ENCODE data around the gene ZSWIM2.
A peak's percentile ranks its signal among the peaks of the same experiment; 100 is the strongest.
"Not testable (repeated sequence)": the region's sequence is repeated elsewhere in the genome, so short reads cannot be mapped to it uniquely, and the experiment has no call there.

ZSWIM2 gene, protein sequence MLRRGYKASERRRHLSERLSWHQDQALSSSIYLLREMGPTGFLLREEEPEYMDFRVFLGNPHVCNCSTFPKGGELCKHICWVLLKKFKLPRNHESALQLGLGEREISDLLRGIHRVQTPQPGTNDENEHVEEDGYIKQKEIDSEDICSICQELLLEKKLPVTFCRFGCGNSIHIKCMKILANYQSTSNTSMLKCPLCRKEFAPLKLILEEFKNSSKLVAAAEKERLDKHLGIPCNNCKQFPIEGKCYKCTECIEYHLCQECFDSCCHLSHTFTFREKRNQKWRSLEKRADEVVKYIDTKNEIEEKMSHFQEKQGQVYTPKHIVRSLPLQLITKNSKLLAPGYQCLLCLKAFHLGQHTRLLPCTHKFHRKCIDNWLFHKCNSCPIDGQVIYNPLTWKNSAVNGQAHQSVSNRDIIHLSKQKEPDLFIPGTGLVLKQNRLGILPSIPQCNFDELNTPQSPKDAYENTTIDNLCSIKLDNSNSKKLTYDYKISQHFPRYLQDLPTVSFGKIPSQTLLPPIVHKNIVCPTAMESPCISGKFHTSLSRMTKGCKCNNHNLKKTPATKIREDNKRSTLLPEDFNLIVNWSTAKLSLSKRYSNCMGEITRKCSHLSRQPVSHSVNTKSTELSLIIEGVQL
- long read RNA-seq, donor 1 = 0 reads
- long read RNA-seq, donor 2 = 0 reads
- long read RNA-seq, donor 3 = 0 reads
- long read RNA-seq, donor 4 = 0 reads
- long read RNA-seq, donor 5 = 0 reads
- long read RNA-seq, donor 6 = 0 reads
- long read RNA-seq, donor 7 = 0 reads
- long read RNA-seq, donor 8 = 0 reads

GRCh38 chr2:186848873-186849578, at the start of gene ZSWIM2:
Gene ZSWIM2, minus strand, starts transcription at chr2:186849170. Its CDS starts 40 bp downstream, at chr2:186849130.
- peak; percentile 67 for DNase-seq

- not testable (repeated sequence) for DNase-seq
Measured at GRCh38 chr2:186896220-186896619, 47.2 kb upstream of the ZSWIM2 start.

GRCh38 chr2:186895451-186895850, 46.5 kb upstream of the ZSWIM2 start:
- no peak for DNase-seq

DNA sequence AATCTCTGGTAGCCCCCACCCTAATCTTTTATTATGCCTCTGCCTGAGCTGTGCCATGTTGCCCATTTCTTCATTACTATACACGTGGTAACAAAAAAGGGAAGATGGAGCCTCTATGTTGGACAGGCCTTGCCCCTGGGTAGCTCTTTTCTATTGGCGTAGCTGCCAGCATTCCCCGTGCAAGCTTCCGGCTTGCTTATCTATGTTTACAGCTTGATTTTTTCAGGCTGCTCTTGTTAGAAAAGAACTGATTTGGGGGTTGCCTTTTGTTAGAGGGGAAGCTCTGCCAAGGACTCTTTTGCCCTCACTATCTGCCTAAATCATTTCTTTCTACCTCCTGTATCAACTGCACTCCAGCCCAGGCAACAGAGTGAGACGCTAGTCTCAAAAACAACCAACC, 45.5 kb upstream of the ZSWIM2 start:
- DNase-seq = no peak

GRCh38 chr2:186892821-186893220, 43.9 kb upstream of the ZSWIM2 start:
- no peak for DNase-seq

- no peak for DNase-seq
Measured at GRCh38 chr2:186891185-186891621, 42.2 kb upstream of the ZSWIM2 start.

GRCh38 chr2:186889101-186889879, 40.3 kb upstream of the ZSWIM2 start:
- no peak for DNase-seq

- DNase-seq = no peak
Measured at GRCh38 chr2:186887107-186888090, 38.4 kb upstream of the ZSWIM2 start.

- DNase-seq = no peak
Measured at GRCh38 chr2:186884587-186884986, 35.6 kb upstream of the ZSWIM2 start.

DNA sequence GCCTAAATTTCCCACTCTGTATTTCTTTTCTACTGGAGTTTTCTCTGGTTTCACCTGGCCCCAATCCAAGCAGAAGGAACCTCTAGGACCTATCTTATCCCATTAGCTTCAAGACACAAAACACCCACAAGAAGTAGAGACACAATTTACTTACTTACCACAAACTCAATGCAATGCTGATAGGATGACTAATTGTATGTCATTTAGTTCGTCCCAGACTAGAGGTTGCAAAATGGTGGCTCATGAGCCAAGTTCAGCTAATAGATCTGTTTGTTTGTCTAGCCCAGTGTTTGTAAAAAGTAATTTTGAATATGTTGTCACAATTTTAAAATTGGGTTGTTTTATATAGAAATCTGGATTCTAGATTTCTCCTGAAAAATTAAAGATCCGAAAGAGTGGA, 34.7 kb upstream of the ZSWIM2 start:
- DNase-seq = no peak

DNA sequence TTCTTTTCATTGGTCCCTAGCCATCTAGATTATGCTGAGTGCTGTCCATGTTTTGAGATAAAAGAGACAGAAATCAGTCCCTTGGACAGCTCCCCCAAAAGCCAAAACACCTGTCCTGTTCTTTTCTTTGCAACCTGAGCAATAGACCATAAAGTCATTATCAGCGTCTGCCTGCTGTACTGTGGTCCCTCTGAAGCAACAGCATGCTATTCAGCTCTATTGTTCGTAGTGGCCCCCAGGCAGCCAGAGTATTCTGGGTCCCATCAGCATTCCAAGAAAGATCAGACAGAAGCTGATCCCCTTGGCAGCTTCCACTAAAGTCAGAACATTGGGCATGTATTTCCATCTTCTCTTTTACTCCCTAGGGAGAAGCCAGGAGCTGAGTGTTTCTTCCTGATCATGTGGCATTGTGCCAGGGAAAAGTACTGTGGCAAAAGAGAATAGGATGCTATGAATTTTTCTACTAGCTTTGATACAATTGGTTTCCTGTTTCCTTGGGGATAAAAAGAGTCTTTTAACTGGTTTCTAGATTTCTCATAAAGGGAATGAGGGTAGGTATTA, 33.6 kb upstream of the ZSWIM2 start:
- DNase-seq = no peak

- DNase-seq = no peak
Measured at GRCh38 chr2:186881660-186882059, 32.7 kb upstream of the ZSWIM2 start.

- no peak for DNase-seq
Measured at GRCh38 chr2:186879312-186879711, 30.3 kb upstream of the ZSWIM2 start.

DNA sequence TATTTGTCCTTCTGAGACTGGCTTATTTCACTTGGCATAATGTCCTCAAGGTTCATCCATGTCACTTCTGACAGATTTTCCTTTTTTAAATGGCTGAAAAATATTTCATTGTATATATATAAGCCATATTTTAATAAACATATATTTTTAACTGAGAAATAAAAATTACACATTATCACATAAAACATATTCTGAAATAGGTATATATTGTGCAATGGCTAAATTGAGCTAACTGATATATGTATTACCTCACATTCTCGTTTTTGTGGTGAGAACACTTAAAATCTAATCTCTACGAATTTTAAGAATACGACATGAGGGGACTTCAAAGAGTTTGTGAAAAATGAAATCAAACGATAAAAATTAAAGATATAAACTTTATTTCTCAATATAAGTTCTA, 25.7 kb upstream of the ZSWIM2 start:
- DNase-seq = no peak

GRCh38 chr2:186871881-186872280, 22.9 kb upstream of the ZSWIM2 start:
- DNase-seq = no peak

GRCh38 chr2:186868344-186868743, 19.4 kb upstream of the ZSWIM2 start:
- DNase-seq = no peak

DNA sequence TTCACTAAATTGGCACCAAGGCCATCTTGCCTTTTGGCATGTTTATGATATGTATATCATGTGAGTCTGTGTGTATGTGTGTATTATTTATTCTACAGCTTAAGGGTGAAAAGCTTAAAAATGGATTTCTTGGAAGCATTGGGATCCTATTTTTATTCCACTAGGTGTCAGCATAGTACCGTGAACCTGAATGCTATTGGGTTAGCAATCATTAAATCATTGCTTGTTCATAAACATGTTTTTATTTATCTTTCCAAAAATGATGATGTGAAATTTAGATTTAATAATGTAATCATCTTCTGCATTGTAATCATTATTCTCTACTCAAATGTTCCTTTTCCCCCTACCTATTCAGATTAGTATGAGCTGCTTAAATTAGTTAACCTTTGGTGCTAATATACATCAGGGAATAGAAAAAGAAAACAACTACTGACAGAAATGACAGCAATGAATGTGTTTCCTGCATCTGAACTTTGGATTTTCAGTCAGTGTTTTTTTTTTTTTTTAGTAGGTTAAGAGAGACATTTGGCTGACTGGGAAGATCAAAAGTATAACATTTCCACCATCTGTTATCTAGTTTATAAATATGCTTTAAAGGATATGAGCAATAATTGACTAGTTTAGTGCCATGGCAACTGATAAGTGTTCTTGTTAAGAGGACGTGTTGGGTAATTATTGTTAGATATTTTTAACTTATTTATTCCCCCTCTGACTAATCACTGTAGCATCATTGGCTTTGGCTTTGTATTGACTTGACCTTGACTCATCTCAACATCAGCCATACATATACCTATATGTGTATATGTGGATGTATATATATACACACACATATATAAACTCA, 14.1 kb upstream of the ZSWIM2 start:
- DNase-seq = no peak

DNA sequence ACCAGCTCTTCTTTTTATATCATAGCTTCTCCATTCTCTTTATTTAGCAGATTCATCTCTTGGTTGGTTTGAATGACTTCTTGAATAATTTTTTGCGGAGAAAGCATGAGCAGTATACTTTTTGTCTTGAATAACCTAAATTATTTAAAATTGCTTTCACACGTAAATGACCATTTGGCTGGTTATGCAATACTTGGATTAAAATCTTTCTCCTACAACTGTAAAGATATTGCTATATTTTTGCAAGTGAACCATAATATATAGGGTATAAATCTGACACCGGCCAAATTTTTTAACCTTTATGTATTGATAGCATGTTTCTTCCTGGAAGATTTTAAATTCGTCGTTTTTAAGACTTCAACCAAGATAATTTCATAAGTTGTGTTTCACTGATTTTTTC, 6.2 kb upstream of the ZSWIM2 start:
- DNase-seq = no peak

GRCh38 chr2:186853951-186854350, 5.0 kb upstream of the ZSWIM2 start:
- no peak for DNase-seq

GRCh38 chr2:186852508-186852907, 3.5 kb upstream of the ZSWIM2 start:
- DNase-seq = no peak

All from right kidney (tissue), 9 donors.